Measurements from ENCODE around the gene SYNGR1. TPM values are rescaled to one million over a fixed set of nuclear protein-coding genes. Genes with fewer than 3 reads are reported as not detected.

The SYNGR1 gene
- total and polyA plus RNA-seq, 2 of the 8 experiments (the other 6 are each of a cell fraction or from before 2014, with no cell fraction given), result 32.5 to 84.7 TPM

DNA sequence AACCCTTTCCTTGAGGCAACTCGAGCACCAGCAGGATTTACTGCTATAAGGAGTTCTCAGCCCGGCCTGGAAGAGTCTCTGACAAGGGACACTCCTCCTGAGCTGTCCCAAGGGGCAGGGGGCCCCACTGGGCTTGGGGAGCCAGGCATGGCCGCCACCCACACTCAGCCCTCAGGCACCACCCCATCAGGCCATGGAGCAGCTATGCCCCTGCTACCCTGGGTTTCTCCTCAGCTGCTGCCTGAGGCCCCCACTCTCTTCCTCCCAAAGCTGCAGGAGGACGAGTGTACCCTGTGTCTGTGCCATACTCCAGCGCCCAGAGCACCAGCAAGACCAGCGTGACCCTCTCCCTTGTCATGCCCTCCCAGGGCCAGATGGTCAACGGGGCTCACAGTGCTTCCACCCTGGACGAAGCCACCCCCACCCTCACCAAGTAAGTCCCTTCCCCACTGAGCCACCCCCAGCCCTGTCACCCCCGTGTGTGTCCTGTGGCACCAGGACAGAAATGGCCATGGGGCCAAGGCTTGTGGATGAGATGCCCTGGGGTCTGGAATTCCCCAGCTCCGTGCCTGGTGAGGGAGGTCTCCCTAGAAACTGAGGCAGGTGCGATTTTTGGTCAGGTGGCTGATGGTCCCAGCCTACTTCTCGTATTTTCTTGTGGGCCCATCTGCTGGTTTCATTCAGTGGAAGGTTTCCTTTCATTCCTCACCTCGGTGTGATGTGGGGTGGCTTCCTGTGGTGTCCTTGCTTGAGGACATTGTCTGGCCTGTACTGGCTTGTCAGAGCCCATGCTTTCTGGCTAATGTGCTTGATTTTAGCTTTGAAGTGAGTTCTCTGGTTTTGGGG lies 78.2 kb downstream of the SYNGR1 start:
- DNase-seq (ENCODE audit: low read depth in 1 of 2, low spot score in 2 of 2), result no peak
- H2BK120ac ChIP-seq (replicated peaks; ENCODE audit: low read depth, low read length), result peak overlapping the region; percentile 44

More for the DNA sequence above, 78.2 kb downstream of the SYNGR1 start:
- no peak overlapping the region for H3K4me3 ChIP-seq (ENCODE audit: extremely low read depth in 1 of 4, insufficient read depth in 2 of 4, low read depth in 3 of 4, low read length in 4 of 4)
- peak overlapping the region; percentile 96 for H2BK5ac ChIP-seq (ENCODE audit: low read depth, low read length)
- no peaks in the 10 kb centered on the region for H3K79me2 ChIP-seq (ENCODE audit: control insufficient read depth in 1 of 2, insufficient read depth in 2 of 2, low read length in 2 of 2)
- H3K79me1 ChIP-seq (ENCODE audit: low read depth, low read length), result no peaks in the 10 kb centered on the region; the same call in 1 of the 2 replicates
- peak overlapping the region; percentile 30 for H3K4ac ChIP-seq (replicated peaks; ENCODE audit: insufficient read length, low read depth, low read length)
- H3K18ac ChIP-seq (ENCODE audit: extremely low read depth, low read length), result peak overlapping the region; percentile 89
- H3K23me2 ChIP-seq (ENCODE audit: low read depth, low read length), result no peaks in the 10 kb centered on the region; the same call in 1 of the 2 replicates
- H4K5ac ChIP-seq (ENCODE audit: insufficient read length, low read depth, low read length), result no peak overlapping the region
- peak overlapping the region; percentile 91 for H4K8ac ChIP-seq (ENCODE audit: extremely low read depth, insufficient read depth, low read length)
- ChIA-PET CTCF (ENCODE audit: partially characterized antibody) (interaction anchor here (0.5 to 2.8 kb wide), 17 partner anchors 9 to 546 kb away, joined by 3 to 19 read pairs (median 4); no protein-coding TSS in a partner anchor), POLR2A (ENCODE audit: partially characterized antibody) (interaction anchor here (0.7 to 5.5 kb wide), 13 partner anchors 9 to 114 kb away, joined by 3 to 48 read pairs (median 6); partner anchors contain the start of genes ATF4, RPL3 and TAB1)
- H4K91ac ChIP-seq (replicated peaks; ENCODE audit: insufficient read length, low read length), result peak overlapping the region; percentile 98
- TF ChIP-seq KDM5A (IDR thresholded peaks at IDR 0.05; ENCODE audit: low read length), result no peak
- 0 out of 2 replicates have a peak, but pooled peaks have one; percentile 1 for TF ChIP-seq TBP (IDR thresholded peaks at IDR 0.05; ENCODE audit: low read depth, low read length)
- peak overlapping the region; percentile 90; the same call in 1 of the 2 replicates for H2BK15ac ChIP-seq (ENCODE audit: low read length)
- peaks cover 0 to 3% of the 10 kb centered on the region in 2 experiments for H4K20me1 ChIP-seq (replicated peaks in 1 of 2; ENCODE audit: control insufficient read depth in 1 of 2, insufficient read depth in 2 of 2, low read length in 2 of 2)
- H2BK12ac ChIP-seq (ENCODE audit: low read depth, low read length), result peak overlapping the region; percentile 98; the same call in 1 of the 2 replicates
- peak overlapping the region; percentile 97; the same call in 1 of the 2 replicates for H2AK5ac ChIP-seq (ENCODE audit: low read depth, low read length)
- H3K56ac ChIP-seq (replicated peaks; ENCODE audit: insufficient read length, low read depth, low read length), result peak overlapping the region; percentile 47
- H3K14ac ChIP-seq (ENCODE audit: insufficient read length), result no peak overlapping the region
- no peak overlapping the region for H3K23ac ChIP-seq (ENCODE audit: insufficient read length)
- H3K4me1 ChIP-seq (replicated peaks in 1 of 4; ENCODE audit: control insufficient read depth in 3 of 4, insufficient read depth in 4 of 4, low read length in 3 of 4), result peaks cover 8 to 23% (median 17%) of the 10 kb centered on the region in 4 experiments
- H3K9ac ChIP-seq (replicated peaks in 1 of 4; ENCODE audit: extremely low read depth in 1 of 4, low read depth in 3 of 4, low read length in 3 of 4), result peak overlapping the region in 1 of 4 experiments; percentile 13; a peak in 3 of 7 replicates
- peak overlapping the region; percentile 14 to 55 for H3K4me2 ChIP-seq (ENCODE audit: insufficient read depth in 1 of 2, low read depth in 2 of 2, low read length in 2 of 2)
- WGBS, 2 experiments (ENCODE audit: extremely low coverage in 1 of 2, insufficient coverage in 1 of 2, insufficient read length in 1 of 2, insufficient replicate concordance in 2 of 2, low coverage in 1 of 2, low lambda C conversion rate in 2 of 2, missing lambda C conversion rate in 1 of 2), result 69% methylated on average over 11 of the region's 13 CpGs; no CpG with 5 or more reads in 1 of the 2 experiments
- no peak for FAIRE-seq
- no peaks in the 10 kb centered on the region for H3K9me3 ChIP-seq (ENCODE audit: insufficient read depth in 2 of 2, low read depth in 1 of 2, low read length in 1 of 2)
- peaks cover 0 to 11% (median 3%) of the 10 kb centered on the region in 4 experiments; a peak in 4 of 8 replicates for H3K36me3 ChIP-seq (ENCODE audit: control insufficient read depth in 2 of 4, insufficient read depth in 4 of 4, low read length in 3 of 4)
- peak overlapping the region; percentile 98; the same call in 1 of the 2 replicates for H2BK20ac ChIP-seq (ENCODE audit: low read length)
- no peak overlapping the region for H2AFZ ChIP-seq (ENCODE audit: low read length)
- peak overlapping the region; percentile 41; the same call in 1 of the 2 replicates for H3K27ac ChIP-seq (ENCODE audit: low read depth, low read length)
- no peaks in the 10 kb centered on the region for H3K27me3 ChIP-seq (replicated peaks in 1 of 4; ENCODE audit: control insufficient read depth in 3 of 4, extremely low read depth in 1 of 4, insufficient read depth in 3 of 4, low read length in 3 of 4)
